ENCODE measurements around the gene CASP2.
A peak's percentile ranks its signal among the peaks of the same experiment; 100 is the strongest.

GRCh38 chr7:143318661-143319060 is 30.5 kb downstream of the CASP2 start:
- TF ChIP-seq CTCF (IDR thresholded peaks at IDR 0.05), result peak in 2 of 4 donors; percentile 31 to 34
- TF ChIP-seq POLR2A (IDR thresholded peaks at IDR 0.05), result no peak
